Measurements from ENCODE around the gene DNER. TPM values are rescaled to one million over a fixed set of nuclear protein-coding genes. Genes with fewer than 3 reads are reported as not detected.

DNER gene
- total RNA-seq, 3 donors from 2014 or later (not counting 1 experiment from before 2014, with no cell fraction given), result not detected

GRCh38 chr2:229674830-229675530 lies 39.4 kb downstream of the DNER start:
- Mint-ChIP-seq H3K27me3 (ENCODE audit: low read depth in 2 of 2) (peaks cover 27 to 65% of the 10 kb centered on the region in 2 donors), H3K9me3 (no peaks in the 10 kb centered on the region), H3K4me1 (no peaks in the 10 kb centered on the region), H3K4me3 (no peak overlapping the region), H3K27ac (no peak overlapping the region), H3K36me3 (no peaks in the 10 kb centered on the region)
- H3K36me3 ChIP-seq (ENCODE audit: control insufficient read depth, insufficient read depth, low read length), result no peaks in the 10 kb centered on the region
- no peaks in the 10 kb centered on the region for H3K9me3 ChIP-seq (ENCODE audit: control insufficient read depth, insufficient read depth, low read length)
- WGBS (ENCODE audit: insufficient coverage), result 87% methylated on average over 5 of the region's 6 CpGs
- DNase-seq, result no peak
- no peak for ATAC-seq
- H3K4me1 ChIP-seq (ENCODE audit: control insufficient read depth, insufficient read depth, low read length), result no peaks in the 10 kb centered on the region
- no peak overlapping the region for H3K27ac ChIP-seq (ENCODE audit: low read length)
- intact Hi-C loops (cut with micrococcal nuclease), result no loop called here
- TF ChIP-seq, protein P1, sequence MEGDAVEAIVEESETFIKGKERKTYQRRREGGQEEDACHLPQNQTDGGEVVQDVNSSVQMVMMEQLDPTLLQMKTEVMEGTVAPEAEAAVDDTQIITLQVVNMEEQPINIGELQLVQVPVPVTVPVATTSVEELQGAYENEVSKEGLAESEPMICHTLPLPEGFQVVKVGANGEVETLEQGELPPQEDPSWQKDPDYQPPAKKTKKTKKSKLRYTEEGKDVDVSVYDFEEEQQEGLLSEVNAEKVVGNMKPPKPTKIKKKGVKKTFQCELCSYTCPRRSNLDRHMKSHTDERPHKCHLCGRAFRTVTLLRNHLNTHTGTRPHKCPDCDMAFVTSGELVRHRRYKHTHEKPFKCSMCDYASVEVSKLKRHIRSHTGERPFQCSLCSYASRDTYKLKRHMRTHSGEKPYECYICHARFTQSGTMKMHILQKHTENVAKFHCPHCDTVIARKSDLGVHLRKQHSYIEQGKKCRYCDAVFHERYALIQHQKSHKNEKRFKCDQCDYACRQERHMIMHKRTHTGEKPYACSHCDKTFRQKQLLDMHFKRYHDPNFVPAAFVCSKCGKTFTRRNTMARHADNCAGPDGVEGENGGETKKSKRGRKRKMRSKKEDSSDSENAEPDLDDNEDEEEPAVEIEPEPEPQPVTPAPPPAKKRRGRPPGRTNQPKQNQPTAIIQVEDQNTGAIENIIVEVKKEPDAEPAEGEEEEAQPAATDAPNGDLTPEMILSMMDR (IDR thresholded peaks at IDR 0.05), result no peak
- H3K4me3 ChIP-seq (ENCODE audit: low read length), result no peak overlapping the region
- H3K27me3 ChIP-seq (ENCODE audit: control insufficient read depth, insufficient read depth, low read length), result no peaks in the 10 kb centered on the region

DNA sequence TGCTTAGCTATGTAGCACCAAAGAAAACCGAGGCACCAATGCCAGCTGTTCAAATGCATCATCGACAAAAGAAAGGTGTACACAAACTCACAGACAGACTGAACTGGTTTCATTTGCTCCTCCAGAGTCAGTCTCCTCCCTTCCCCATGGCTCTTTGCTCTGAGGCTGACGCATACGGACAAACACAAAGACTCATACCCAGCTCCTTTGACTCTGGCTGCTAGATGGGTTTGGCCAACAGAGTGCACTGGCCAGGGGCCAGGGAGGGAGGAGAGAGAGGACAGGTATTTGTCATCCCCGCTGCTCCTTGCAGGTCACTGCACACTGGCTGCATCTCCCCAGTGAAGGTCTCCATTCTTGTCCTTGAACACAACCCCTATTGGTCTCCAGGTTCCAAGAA lies 40.7 kb downstream of the DNER start:
- Mint-ChIP-seq H3K36me3 (no peaks in the 10 kb centered on the region), H3K27ac (no peak overlapping the region), H3K9me3 (no peaks in the 10 kb centered on the region), H3K27me3 (ENCODE audit: low read depth in 2 of 2) (peaks cover 22 to 55% of the 10 kb centered on the region in 2 donors), H3K4me1 (no peaks in the 10 kb centered on the region), H3K4me3 (no peak overlapping the region)
- no peaks in the 10 kb centered on the region for H3K4me1 ChIP-seq (ENCODE audit: control insufficient read depth, insufficient read depth, low read length)
- intact Hi-C loops (cut with micrococcal nuclease), result no loop called here
- H3K27ac ChIP-seq (ENCODE audit: low read length), result no peak overlapping the region
- TF ChIP-seq, protein P1 (IDR thresholded peaks at IDR 0.05), result no peak
- DNase-seq (no peak), ATAC-seq (no peak)
- 89% methylated on average over 5 of the region's 5 CpGs for WGBS (ENCODE audit: insufficient coverage)
- H3K36me3 ChIP-seq (ENCODE audit: control insufficient read depth, insufficient read depth, low read length), result no peaks in the 10 kb centered on the region
- no peak overlapping the region for H3K4me3 ChIP-seq (ENCODE audit: low read length)
- no peaks in the 10 kb centered on the region for H3K9me3 ChIP-seq (ENCODE audit: control insufficient read depth, insufficient read depth, low read length)
- H3K27me3 ChIP-seq (ENCODE audit: control insufficient read depth, insufficient read depth, low read length), result no peaks in the 10 kb centered on the region

DNA sequence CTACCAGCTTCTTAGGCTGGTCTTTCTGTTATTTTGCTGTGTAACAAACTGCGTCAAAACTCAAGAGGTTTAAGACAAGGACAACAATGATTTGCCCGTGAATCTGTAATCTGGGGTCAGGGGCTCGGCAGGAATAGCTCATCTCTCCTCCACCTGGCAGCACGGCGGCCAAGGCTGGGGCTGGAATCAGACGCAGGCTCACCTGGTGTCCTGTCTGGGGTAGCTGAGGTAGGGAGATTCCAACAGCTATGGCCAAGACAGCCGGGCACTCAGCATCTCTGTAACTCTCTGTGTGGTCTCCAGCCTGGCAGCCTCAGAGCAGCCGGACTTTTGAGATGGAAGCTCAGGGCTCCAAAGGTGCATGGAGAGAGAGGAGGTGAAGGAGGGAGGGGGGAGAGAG lies 42.3 kb downstream of the DNER start:
- Histone ChIP-seq H3K27ac (ENCODE audit: low read length) (no peak overlapping the region), H3K36me3 (ENCODE audit: control insufficient read depth, insufficient read depth, low read length) (no peaks in the 10 kb centered on the region), H3K27me3 (ENCODE audit: control insufficient read depth, insufficient read depth, low read length) (no peaks in the 10 kb centered on the region), H3K4me1 (ENCODE audit: control insufficient read depth, insufficient read depth, low read length) (no peaks in the 10 kb centered on the region), H3K4me3 (ENCODE audit: low read length) (no peak overlapping the region), H3K9me3 (ENCODE audit: control insufficient read depth, insufficient read depth, low read length) (no peaks in the 10 kb centered on the region)
- Mint-ChIP-seq H3K36me3 (no peaks in the 10 kb centered on the region), H3K27ac (no peak overlapping the region), H3K4me1 (no peaks in the 10 kb centered on the region), H3K27me3 (ENCODE audit: low read depth in 2 of 2) (peaks cover 10 to 38% of the 10 kb centered on the region in 2 donors), H3K9me3 (no peaks in the 10 kb centered on the region), H3K4me3 (no peak overlapping the region)
- WGBS (ENCODE audit: insufficient coverage), result 81% methylated on average over 8 of the region's 8 CpGs
- DNase-seq (no peak), ATAC-seq (no peak)
- TF ChIP-seq, protein P1 (IDR thresholded peaks at IDR 0.05), result no peak
- intact Hi-C loops (cut with micrococcal nuclease), result no loop called here

DNA sequence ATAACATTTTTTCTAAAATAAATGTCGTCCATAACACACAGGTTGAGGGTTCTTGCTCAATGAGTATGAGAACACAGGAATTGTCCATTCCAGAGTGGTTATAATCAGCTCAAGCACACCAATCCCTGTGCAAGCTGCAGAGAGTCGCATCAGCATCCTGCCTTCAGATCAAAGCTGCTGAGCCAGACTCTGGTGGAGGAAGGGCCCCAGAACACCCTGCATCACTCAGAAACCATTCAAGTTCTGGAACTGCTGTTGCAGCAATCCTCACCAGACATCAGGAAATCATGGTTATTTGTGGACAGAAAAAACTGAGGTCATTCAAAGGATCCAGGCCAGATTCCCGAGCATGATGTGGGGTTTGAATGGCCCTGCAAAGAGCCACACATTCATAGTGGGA lies 44.5 kb downstream of the DNER start:
- no peak for DNase-seq
- Mint-ChIP-seq H3K36me3 (no peaks in the 10 kb centered on the region), H3K9me3 (no peaks in the 10 kb centered on the region), H3K4me3 (no peak overlapping the region), H3K4me1 (no peaks in the 10 kb centered on the region), H3K27me3 (ENCODE audit: low read depth in 2 of 2) (peaks cover 8 to 34% of the 10 kb centered on the region in 2 donors), H3K27ac (no peak overlapping the region)
- Histone ChIP-seq H3K27ac (ENCODE audit: low read length) (no peak overlapping the region), H3K4me3 (ENCODE audit: low read length) (no peak overlapping the region), H3K27me3 (ENCODE audit: control insufficient read depth, insufficient read depth, low read length) (no peaks in the 10 kb centered on the region), H3K9me3 (ENCODE audit: control insufficient read depth, insufficient read depth, low read length) (no peaks in the 10 kb centered on the region), H3K36me3 (ENCODE audit: control insufficient read depth, insufficient read depth, low read length) (no peaks in the 10 kb centered on the region), H3K4me1 (ENCODE audit: control insufficient read depth, insufficient read depth, low read length) (no peaks in the 10 kb centered on the region)
- no peak for ATAC-seq
- TF ChIP-seq, protein P1 (IDR thresholded peaks at IDR 0.05), result no peak
- WGBS (ENCODE audit: insufficient coverage), result 73% methylated on average over 3 of the region's 3 CpGs
- intact Hi-C loops (cut with micrococcal nuclease), result no loop called here

Data from natural killer cell (primary cell).